Uterine smooth muscle cell (primary cell): ENCODE results near the gene KIRREL1. TPM values are rescaled to one million over a fixed set of nuclear protein-coding genes. Genes with fewer than 3 reads are reported as not detected.

Source experiments
- total RNA-seq: library from RNA; depleted of rRNA; stranded (reverse); fragments of >200 nt; gene quantifications from 2 replicates; pipeline ENCODE4 v1.2.3, GENCODE V29; 2014

The KIRREL1 gene
- 73.8 and 134 TPM in 2 replicates for total RNA-seq

GRCh38 chr1:157993147-157993917 lies at the start of gene KIRREL1:
TSS of gene KIRREL1 (plus strand) at chr1:157993645. CDS start at chr1:157993677, 32 bp downstream.

Other genes with a start within 250 kb of the KIRREL1 start
- gene FCRL2, start 216.5 kb upstream of the KIRREL1 start, total RNA-seq: not detected in 2 replicates
- gene FCRL1, start 173.5 kb upstream of the KIRREL1 start, total RNA-seq: not detected in 2 replicates
- not detected in 2 replicates for gene CD5L, start 151.8 kb upstream of the KIRREL1 start, total RNA-seq
- 0.11 and 0.25 TPM in 2 replicates for gene CD1D, start 187.2 kb downstream of the KIRREL1 start, total RNA-seq